ENCODE data around the gene NAPA.
"Not testable (repeated sequence)": the region's sequence is repeated elsewhere in the genome, so short reads cannot be mapped to it uniquely, and the experiment has no call there.

Gene NAPA

DNA sequence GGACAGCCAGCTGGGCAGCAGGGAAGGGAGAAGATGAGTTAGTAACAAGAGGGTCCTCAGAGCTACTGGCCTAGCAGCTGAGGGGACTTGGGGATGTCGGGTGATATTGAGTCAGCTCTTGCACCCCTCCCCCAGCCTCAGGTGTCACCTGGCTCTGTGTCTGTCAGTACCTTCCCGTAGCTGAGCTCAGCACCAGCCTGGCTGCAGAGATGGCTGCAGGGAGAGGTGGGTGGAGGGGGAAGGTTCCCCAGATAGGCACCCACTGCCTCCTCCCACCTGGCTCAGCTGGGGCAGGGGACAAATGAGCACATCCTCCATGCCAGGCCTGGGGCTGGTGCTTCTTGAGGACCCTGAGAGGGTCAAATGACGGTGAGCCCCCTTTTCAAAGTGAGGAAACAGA, 24.0 kb downstream of the NAPA start:
- ATAC-seq = no peak
- Mint-ChIP-seq H3K9me3 (no peaks in the 10 kb centered on the region), H3K4me1 (peaks cover 15% of the 10 kb centered on the region), H3K36me3 (ENCODE audit: low read depth) (peaks cover 4% of the 10 kb centered on the region), H3K27me3 (no peaks in the 10 kb centered on the region), H3K4me3 (no peak overlapping the region), H3K27ac (no peak overlapping the region)
- no peak for DNase-seq

DNA sequence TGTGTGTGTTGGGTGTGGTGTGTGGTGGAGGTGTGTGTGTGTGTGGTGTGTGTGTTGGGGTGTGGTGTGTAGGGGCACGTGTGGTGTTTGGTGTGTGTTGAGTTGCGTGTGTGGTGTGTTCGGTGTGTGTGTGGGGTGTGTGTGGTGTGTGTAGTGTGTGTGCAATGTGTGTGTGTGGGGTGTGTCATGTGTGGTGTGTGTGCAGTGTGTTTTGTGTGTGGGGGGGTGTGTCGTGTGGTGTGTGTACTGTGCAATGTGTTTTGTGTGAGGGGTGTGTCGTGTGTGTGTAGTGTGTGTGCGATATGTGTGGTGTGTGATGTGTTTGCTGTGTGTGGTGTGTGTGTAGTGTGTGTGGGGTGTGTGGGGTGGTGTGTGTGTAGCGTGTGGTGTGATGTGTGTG, 24.8 kb downstream of the NAPA start:
- Mint-ChIP-seq H3K9me3 (no peaks in the 10 kb centered on the region), H3K4me3 (no peak overlapping the region), H3K27me3 (no peaks in the 10 kb centered on the region), H3K4me1 (peaks cover 23% of the 10 kb centered on the region), H3K36me3 (ENCODE audit: low read depth) (peaks cover 7% of the 10 kb centered on the region), H3K27ac (peak overlapping the region; percentile 38)
- ATAC-seq (no peak), DNase-seq (no peak)

DNA sequence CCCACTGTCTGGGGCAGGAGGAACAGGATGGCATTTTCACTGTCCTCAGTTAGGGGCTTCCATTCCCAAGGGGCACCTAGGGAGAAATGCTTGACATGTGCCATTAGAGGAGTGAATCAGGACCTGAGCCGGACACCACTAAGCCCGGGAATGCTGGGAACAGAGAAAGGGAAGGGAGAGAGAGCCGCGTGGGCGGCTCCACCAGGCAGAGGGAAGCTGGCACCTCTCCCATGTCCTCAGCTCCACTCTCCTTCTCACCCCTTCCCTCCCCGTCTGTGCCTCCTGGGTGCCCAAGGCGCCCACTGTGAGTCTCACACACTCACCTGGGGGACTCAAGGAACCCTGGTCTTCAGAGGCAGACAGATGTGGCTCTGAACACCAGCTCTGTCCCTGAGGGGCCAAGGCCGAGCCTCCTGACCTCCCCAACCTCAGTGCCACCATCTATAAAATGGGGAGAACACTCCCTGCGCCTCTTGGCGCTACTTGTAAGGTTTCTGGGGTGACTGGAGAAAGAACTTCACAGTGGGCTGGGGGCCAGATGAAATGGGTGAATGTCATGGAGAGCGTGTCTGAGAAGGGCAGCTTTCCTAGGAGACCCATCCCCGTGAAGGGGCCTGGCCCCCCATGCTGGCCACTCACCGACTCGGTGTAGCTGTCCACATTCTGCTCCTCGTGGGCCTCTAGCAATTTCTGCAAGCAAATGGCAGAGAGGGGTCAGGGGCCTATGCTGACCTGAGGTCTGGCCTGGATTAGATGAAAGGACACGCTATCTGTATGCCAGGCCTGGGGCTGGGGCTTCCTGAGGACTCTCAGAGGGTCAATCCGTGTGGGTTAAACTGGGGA, 25.6 kb downstream of the NAPA start:
- no peak overlapping the region for H3K27ac Mint-ChIP-seq
- H3K4me3 Mint-ChIP-seq = no peak overlapping the region

GRCh38 chr19:47487551-47488515, 27.0 kb downstream of the NAPA start:
- no peak overlapping the region for H3K4me3 Mint-ChIP-seq

More for the DNA sequence above, 25.6 kb downstream of the NAPA start:
- Mint-ChIP-seq H3K9me3 (no peaks in the 10 kb centered on the region), H3K4me1 (peaks cover 27% of the 10 kb centered on the region), H3K36me3 (ENCODE audit: low read depth) (peaks cover 8% of the 10 kb centered on the region), H3K27me3 (no peaks in the 10 kb centered on the region)
- ATAC-seq (no peak), DNase-seq (no peak)

DNA sequence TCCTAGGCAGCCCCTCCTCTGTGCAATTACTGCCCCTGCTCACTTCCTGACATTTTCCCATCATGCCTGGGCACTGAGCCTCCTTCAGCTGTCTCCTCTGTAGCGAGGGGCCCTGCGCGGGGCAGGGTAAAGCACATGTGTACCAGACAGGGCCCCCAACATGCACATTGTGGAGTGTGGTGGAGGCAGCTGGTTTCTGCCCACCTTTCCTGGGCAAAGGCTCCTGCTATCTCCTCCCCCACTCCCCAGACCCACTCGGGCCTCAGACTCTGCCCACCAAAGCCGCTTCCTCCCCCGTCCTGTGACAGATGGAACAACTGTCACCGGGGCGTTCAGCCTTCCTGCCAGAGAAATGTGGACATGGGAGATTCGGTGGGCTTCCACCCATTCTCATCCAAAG, 28.0 kb downstream of the NAPA start:
- DNase-seq (peak; percentile 17), ATAC-seq (no peak)
- Mint-ChIP-seq H3K4me3 (no peak overlapping the region), H3K36me3 (ENCODE audit: low read depth) (peaks cover 8% of the 10 kb centered on the region), H3K4me1 (peaks cover 38% of the 10 kb centered on the region), H3K27me3 (no peaks in the 10 kb centered on the region), H3K27ac (peak overlapping the region; percentile 1), H3K9me3 (no peaks in the 10 kb centered on the region)

More at GRCh38 chr19:47487551-47488515, 27.0 kb downstream of the NAPA start:
- Mint-ChIP-seq H3K9me3 (no peaks in the 10 kb centered on the region), H3K27me3 (no peaks in the 10 kb centered on the region), H3K36me3 (ENCODE audit: low read depth) (peaks cover 8% of the 10 kb centered on the region), H3K4me1 (peaks cover 38% of the 10 kb centered on the region), H3K27ac (peak overlapping the region; percentile 1)
- ATAC-seq (no peak), DNase-seq (no peak)

DNA sequence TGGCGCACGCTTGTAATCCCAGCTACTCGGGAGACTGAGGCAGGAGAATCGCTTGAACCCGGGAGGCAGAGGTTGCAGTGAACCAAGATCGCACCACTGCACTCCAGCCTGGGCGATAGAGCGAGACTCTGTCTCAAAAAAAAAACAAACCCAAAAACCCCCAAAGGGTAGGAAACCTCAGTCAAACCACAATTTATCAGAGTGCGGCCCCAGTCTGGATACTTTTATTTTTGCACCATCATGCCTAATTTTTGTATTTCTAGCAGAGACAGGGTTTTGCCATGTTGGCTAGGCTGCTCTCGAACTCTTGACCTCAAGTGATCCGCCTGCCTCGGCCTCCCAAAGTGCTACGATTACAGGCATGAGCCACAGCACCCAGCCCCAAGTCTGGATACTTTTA, 28.6 kb downstream of the NAPA start:
- H3K36me3 Mint-ChIP-seq (ENCODE audit: low read depth); H3K4me3 Mint-ChIP-seq: not testable (repeated sequence)
- peak overlapping the region; percentile 27 for H3K27ac Mint-ChIP-seq

DNA sequence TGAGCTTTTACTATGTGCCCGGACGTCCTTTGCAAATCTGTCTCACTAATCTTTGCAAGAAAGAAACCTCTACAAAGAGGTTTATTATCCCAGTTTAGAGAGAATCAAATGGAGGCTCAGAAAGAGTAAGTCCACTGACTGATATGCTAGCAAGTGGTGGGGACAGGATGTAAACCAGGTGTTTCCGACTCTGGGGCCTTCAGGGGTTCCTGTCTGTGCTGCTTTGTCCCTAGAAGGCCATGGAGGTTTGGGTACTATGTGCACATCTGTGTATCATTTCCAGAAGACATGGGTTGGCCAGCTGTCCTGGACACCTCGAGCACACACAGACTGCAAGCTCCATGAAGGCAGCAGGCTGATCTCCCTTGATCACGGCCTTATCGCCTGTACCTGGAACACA, 29.7 kb downstream of the NAPA start:
- H3K27ac Mint-ChIP-seq = peak overlapping the region; percentile 98
- peaks cover 38% of the 10 kb centered on the region for H3K4me1 Mint-ChIP-seq
- DNase-seq (no peak), ATAC-seq (no peak)
- H3K4me3 Mint-ChIP-seq = peak overlapping the region; percentile 99
- no peaks in the 10 kb centered on the region for H3K9me3 Mint-ChIP-seq
- no peaks in the 10 kb centered on the region for H3K27me3 Mint-ChIP-seq
- H3K36me3 Mint-ChIP-seq (ENCODE audit: low read depth) = peaks cover 8% of the 10 kb centered on the region

More for the DNA sequence above, 28.6 kb downstream of the NAPA start:
- H3K27me3 Mint-ChIP-seq, ATAC-seq, DNase-seq, H3K9me3 Mint-ChIP-seq: not testable (repeated sequence)
- peaks cover 38% of the 10 kb centered on the region for H3K4me1 Mint-ChIP-seq

DNA sequence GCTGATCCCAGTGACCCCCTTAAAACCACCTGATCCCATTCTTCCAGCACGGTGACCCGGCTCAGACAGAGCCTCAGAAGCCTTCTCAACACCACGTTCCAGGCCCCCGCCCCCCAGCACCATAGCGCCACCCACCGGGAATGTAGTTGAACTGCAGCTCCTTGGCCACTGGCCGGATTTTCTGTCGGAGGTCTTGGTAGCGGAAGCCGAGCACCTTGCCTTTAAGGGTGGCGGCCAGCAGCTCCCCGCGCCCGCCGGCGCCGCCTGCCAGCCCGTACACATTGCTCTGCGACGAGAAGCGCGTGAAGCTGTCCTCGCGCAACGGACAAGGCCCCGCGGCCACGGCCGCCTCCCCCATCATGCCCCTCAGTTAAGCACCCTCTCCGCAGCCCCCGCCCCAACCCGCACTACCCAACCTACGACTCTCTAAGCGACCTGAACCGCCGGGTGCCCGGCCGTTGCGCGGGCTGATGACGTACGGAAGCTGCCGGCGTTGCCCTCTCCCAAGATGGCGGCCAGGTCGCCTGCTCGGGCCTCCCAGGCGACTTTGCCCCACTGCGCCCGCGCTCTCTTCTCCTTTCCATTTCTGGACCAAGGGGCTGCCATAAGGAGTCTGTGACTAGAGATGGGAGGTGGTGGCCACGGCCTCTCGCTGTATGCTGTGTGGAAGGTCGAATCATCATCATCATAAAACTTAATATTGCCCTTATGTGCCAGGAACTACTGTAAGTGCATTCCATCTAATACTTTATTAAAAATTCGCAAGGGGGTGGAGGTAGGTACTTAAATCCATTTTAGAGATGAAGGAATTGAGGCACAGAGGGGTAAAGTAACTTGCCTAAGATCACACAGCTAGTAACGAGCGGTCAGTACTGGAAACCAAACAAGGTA, 30.8 kb downstream of the NAPA start, which contains the start of gene KPTN:
TSS of gene KPTN (minus strand) at position 420 of the 891 bp plus-strand sequence. CDS start at position 361, 59 bp downstream.
- Mint-ChIP-seq H3K4me1 (peaks cover 38% of the 10 kb centered on the region), H3K9me3 (no peaks in the 10 kb centered on the region), H3K4me3 (peak within 1 kb of the TSS; percentile 99), H3K36me3 (ENCODE audit: low read depth) (peaks cover 5% of the 10 kb centered on the region), H3K27me3 (no peaks in the 10 kb centered on the region), H3K27ac (peak within 1 kb of the TSS; percentile 98)
- ATAC-seq = peak; percentile 85
- DNase-seq = peak; percentile 91

GRCh38 chr19:47483200-47483599, 31.7 kb downstream of the NAPA start:
- Mint-ChIP-seq H3K36me3 (ENCODE audit: low read depth) (peaks cover 5% of the 10 kb centered on the region), H3K27ac (peak overlapping the region; percentile 39), H3K4me1 (peaks cover 38% of the 10 kb centered on the region), H3K4me3 (peak overlapping the region; percentile 99), H3K27me3 (no peaks in the 10 kb centered on the region), H3K9me3 (no peaks in the 10 kb centered on the region)
- ATAC-seq = no peak
- DNase-seq = no peak

GRCh38 chr19:47481460-47482052, 33.3 kb downstream of the NAPA start:
- Mint-ChIP-seq H3K27ac (no peak overlapping the region), H3K4me1 (peaks cover 29% of the 10 kb centered on the region), H3K4me3 (no peak overlapping the region), H3K27me3 (no peaks in the 10 kb centered on the region), H3K36me3 (ENCODE audit: low read depth) (peaks cover 5% of the 10 kb centered on the region), H3K9me3 (no peaks in the 10 kb centered on the region)
- ATAC-seq = no peak
- no peak for DNase-seq

GRCh38 chr19:47480658-47481057, 34.2 kb downstream of the NAPA start:
- Mint-ChIP-seq H3K36me3 (ENCODE audit: low read depth) (peaks cover 5% of the 10 kb centered on the region), H3K4me1 (peaks cover 21% of the 10 kb centered on the region), H3K27ac (no peak overlapping the region), H3K9me3 (no peaks in the 10 kb centered on the region), H3K27me3 (no peaks in the 10 kb centered on the region), H3K4me3 (no peak overlapping the region)
- ATAC-seq (no peak), DNase-seq (no peak)

DNA sequence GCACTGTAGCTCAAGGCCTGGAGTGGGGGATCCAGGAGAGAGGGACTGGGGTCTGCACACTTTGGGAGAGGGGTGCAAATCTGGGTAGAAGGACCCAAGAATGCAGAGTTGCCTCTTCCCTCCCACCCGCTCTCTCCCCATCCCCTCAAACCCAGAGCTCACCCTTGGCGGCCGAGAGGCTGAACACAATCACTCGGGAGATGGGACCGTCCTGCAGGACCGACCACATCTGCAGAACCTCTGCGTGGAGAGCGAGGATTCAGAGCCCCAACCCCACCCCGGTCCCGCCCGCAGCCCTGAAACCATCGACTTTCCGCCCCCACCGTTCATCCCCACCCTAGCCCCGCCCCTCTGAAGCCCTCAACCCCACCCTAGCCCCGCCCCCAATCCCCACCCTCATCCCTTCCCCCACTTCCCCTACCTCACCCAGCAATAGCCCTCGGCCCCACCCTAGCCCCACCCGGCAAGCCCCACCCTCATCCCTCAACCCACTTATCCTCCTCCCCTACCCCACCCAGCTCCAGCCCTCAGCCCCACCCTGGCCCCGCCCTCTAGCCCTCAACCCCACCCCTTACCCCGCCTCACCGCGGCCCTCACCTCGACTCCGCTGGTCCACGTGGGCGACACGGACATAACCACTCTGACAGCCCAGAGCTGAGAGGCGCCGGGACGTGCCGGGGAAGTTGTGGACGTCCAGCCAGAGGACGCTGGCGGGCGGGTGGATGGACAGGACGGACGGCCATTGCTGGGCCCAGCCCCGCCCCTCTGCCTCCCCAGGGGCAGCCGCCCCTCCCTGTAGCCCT, 35.0 kb downstream of the NAPA start:
- DNase-seq (no peak), ATAC-seq (no peak)
- Mint-ChIP-seq H3K4me1 (peaks cover 13% of the 10 kb centered on the region), H3K27me3 (no peaks in the 10 kb centered on the region), H3K9me3 (no peaks in the 10 kb centered on the region), H3K4me3 (no peak overlapping the region), H3K27ac (no peak overlapping the region), H3K36me3 (ENCODE audit: low read depth) (peaks cover under 1% of the 10 kb centered on the region)

DNA sequence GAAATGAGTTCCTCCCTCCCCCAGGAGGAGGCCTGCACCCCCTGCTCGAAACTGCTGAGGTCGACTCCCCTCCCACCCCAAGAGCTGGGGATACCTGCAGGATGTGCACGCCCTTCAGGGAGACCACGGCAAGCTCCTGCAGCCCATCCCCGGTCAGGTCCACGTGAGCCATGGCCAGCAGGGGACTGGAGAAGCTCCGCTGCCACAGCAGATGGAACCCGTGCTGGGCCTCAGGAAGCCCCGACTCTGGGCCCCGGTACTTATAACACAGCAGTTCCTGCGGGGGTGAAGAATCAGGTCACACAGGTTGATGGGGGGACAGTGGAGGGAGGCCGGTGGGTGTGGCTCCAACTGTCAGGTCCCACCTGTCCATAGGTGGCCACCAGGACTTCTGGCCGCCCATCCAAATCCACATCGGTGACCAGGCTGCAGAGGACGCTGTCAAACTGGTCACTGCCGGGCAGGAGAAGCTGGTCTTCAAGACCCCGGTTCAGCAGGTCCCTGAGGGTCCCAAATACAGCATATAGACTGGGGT, 38.4 kb downstream of the NAPA start:
- Mint-ChIP-seq H3K9me3 (no peaks in the 10 kb centered on the region), H3K27ac (no peak overlapping the region), H3K4me1 (peaks cover 2% of the 10 kb centered on the region), H3K4me3 (no peak overlapping the region), H3K27me3 (peaks cover 10% of the 10 kb centered on the region), H3K36me3 (ENCODE audit: low read depth) (no peaks in the 10 kb centered on the region)
- DNase-seq (no peak), ATAC-seq (no peak)

Measured in activated naive CD8-positive, alpha-beta T cell treated with anti-CD3 and anti-CD28 coated beads, Interleukin-2, amount 50 U/mL, for 24 hours (primary cell).